ENCODE data around the gene KANK2.

- TF ChIP-seq MXD4 (CRISPR knock-in tag; IDR thresholded peaks at IDR 0.05; ENCODE audit: borderline replicate concordance) (no peak), CTCF (IDR thresholded peaks at IDR 0.05) (no peak), GTF2I (CRISPR knock-in tag; conservative IDR thresholded peaks at IDR 0.05) (no peak), NFE2L1 (CRISPR knock-in tag; IDR thresholded peaks at IDR 0.05) (no peak), ZBTB43 (CRISPR knock-in tag; IDR thresholded peaks at IDR 0.05) (no peak), ZNF138 (CRISPR knock-in tag; conservative IDR thresholded peaks at IDR 0.05) (no peak), KAT7 (CRISPR knock-in tag; IDR thresholded peaks at IDR 0.05; ENCODE audit: borderline replicate concordance) (no peak), CBFB (CRISPR knock-in tag; IDR thresholded peaks at IDR 0.05; ENCODE audit: low read depth) (no peak), GABPB1 (CRISPR knock-in tag; IDR thresholded peaks at IDR 0.05) (no peak), AR (CRISPR knock-in tag; IDR thresholded peaks at IDR 0.05) (no peak), NR1H2 (CRISPR knock-in tag; IDR thresholded peaks at IDR 0.05) (no peak), ETV6 (CRISPR knock-in tag; IDR thresholded peaks at IDR 0.05) (no peak), E2F1 (CRISPR knock-in tag; IDR thresholded peaks at IDR 0.05) (no peak)
Observed at GRCh38 chr19:11187441-11187840, 9.9 kb downstream of the KANK2 start.
